ENCODE data around the gene PCP4L1.

The PCP4L1 gene

DNA sequence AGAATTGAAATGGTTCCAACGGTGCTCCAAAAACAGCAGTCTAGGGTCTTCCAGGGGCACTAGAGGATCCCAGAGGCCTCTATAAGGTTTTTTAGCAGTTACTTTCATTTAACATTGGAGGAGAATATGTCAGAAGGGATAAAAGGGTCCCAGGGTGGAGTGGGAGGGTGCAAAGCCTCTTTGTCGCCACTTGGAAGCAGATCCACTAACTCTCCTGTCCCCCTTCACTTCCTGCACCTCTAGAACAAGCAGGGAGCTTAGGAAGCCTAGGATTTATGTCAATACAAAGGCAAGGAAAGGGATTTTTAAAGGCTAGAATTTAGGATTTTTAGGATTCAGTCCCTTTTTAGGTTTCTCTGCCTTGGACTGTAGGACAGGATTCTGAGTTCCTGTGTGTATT is 8.3 kb downstream of the PCP4L1 start:
- no peak for DNase-seq
- Histone ChIP-seq H2BK120ac (ENCODE audit: low read depth, low read length) (no peak overlapping the region), H2AFZ (ENCODE audit: low read depth, low read length) (no peak overlapping the region), H3K27me3 (ENCODE audit: control insufficient read depth in 1 of 2, insufficient read depth in 1 of 2, low read length in 2 of 2) (peaks cover 3 to 31% of the 10 kb centered on the region in 2 experiments), H3K14ac (ENCODE audit: low read length in 2 of 2) (no peak overlapping the region), H3K4ac (ENCODE audit: low read depth in 1 of 2, low read length in 2 of 2) (no peak overlapping the region), H3K36me3 (ENCODE audit: control insufficient read depth in 1 of 2, insufficient read depth in 2 of 2, low read depth in 1 of 2, low read length in 2 of 2) (no peaks in the 10 kb centered on the region), H2BK12ac (ENCODE audit: low read length in 2 of 2) (no peak overlapping the region), H3K9me3 (ENCODE audit: control insufficient read depth, low read length) (no peaks in the 10 kb centered on the region), H3K23ac (ENCODE audit: low read length in 2 of 2) (no peak overlapping the region), H2AK5ac (ENCODE audit: low read length, severe bottlenecking) (no peak overlapping the region), H4K91ac (ENCODE audit: low read length) (no peak overlapping the region), H2BK15ac (ENCODE audit: low read depth, poor library complexity, severe bottlenecking) (no peak overlapping the region), H3K79me1 (replicated peaks; ENCODE audit: low read length, poor library complexity, severe bottlenecking) (no peaks in the 10 kb centered on the region), H2BK5ac (ENCODE audit: low read depth, low read length, poor library complexity, severe bottlenecking) (no peak overlapping the region), H3K27ac (ENCODE audit: low read length, poor library complexity, severe bottlenecking) (no peak overlapping the region), H3K18ac (ENCODE audit: low read depth in 1 of 2, low read length in 2 of 2) (no peak overlapping the region), H3K4me3 (ENCODE audit: insufficient read depth in 1 of 2, low read depth in 1 of 2, low read length in 2 of 2) (no peak overlapping the region), H3K9ac (ENCODE audit: low read length) (no peak overlapping the region), H3K4me2 (ENCODE audit: low read length, poor library complexity, severe bottlenecking) (no peak overlapping the region), H3K4me1 (ENCODE audit: control insufficient read depth, insufficient read depth, low read depth, low read length) (peaks cover 5% of the 10 kb centered on the region), H4K8ac (ENCODE audit: low read length) (no peak overlapping the region)
- WGBS: 72% methylated on average over 1 of the region's 2 CpGs

DNA sequence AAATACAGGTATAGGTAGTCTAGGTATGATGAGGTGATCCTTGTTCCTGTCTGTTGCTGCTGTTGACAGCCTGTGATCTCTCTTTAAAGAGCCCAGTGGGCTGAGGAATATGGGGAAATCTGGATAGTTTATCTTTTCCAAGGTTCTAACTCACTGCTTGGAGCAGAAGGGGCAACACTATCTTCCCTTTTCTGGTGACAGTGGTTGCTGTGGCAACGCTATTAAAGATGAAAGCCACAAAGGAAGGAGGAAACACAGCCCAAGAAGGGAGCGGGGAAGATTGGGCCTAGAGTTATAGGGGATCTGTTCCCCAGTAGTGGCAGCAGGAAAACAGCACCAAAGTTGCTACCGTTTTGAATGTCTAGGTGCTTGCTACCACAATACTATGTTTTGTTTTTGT is 8.8 kb downstream of the PCP4L1 start:
- H4K91ac ChIP-seq (ENCODE audit: low read length): no peak overlapping the region
- no peak overlapping the region for H3K23ac ChIP-seq (ENCODE audit: low read length in 2 of 2)
- no peak overlapping the region for H4K8ac ChIP-seq (ENCODE audit: low read length)
- H3K18ac ChIP-seq (ENCODE audit: low read depth in 1 of 2, low read length in 2 of 2): no peak overlapping the region
- no peak overlapping the region for H3K4me3 ChIP-seq (ENCODE audit: insufficient read depth in 1 of 2, low read depth in 1 of 2, low read length in 2 of 2)
- no peak overlapping the region for H2AFZ ChIP-seq (ENCODE audit: low read depth, low read length)
- H3K4me2 ChIP-seq (ENCODE audit: low read length, poor library complexity, severe bottlenecking): no peak overlapping the region
- DNase-seq: no peak
- no peak overlapping the region for H2BK12ac ChIP-seq (ENCODE audit: low read length in 2 of 2)
- peaks cover 3 to 30% of the 10 kb centered on the region in 2 experiments for H3K27me3 ChIP-seq (ENCODE audit: control insufficient read depth in 1 of 2, insufficient read depth in 1 of 2, low read length in 2 of 2)
- no peak overlapping the region for H2BK5ac ChIP-seq (ENCODE audit: low read depth, low read length, poor library complexity, severe bottlenecking)
- H3K27ac ChIP-seq (ENCODE audit: low read length, poor library complexity, severe bottlenecking): no peak overlapping the region
- H3K4me1 ChIP-seq (ENCODE audit: control insufficient read depth, insufficient read depth, low read depth, low read length): peaks cover 5% of the 10 kb centered on the region
- H3K9ac ChIP-seq (ENCODE audit: low read length): no peak overlapping the region
- no peak overlapping the region for H2BK120ac ChIP-seq (ENCODE audit: low read depth, low read length)
- H2BK15ac ChIP-seq (ENCODE audit: low read depth, poor library complexity, severe bottlenecking): no peak overlapping the region
- no peak overlapping the region for H3K4ac ChIP-seq (ENCODE audit: low read depth in 1 of 2, low read length in 2 of 2)
- 94% methylated on average over 3 of the region's 3 CpGs for WGBS
- no peaks in the 10 kb centered on the region for H3K79me1 ChIP-seq (replicated peaks; ENCODE audit: low read length, poor library complexity, severe bottlenecking)
- H3K9me3 ChIP-seq (ENCODE audit: control insufficient read depth, low read length): no peaks in the 10 kb centered on the region
- H2AK5ac ChIP-seq (ENCODE audit: low read length, severe bottlenecking): no peak overlapping the region
- no peaks in the 10 kb centered on the region for H3K36me3 ChIP-seq (ENCODE audit: control insufficient read depth in 1 of 2, insufficient read depth in 2 of 2, low read depth in 1 of 2, low read length in 2 of 2)
- H3K14ac ChIP-seq (ENCODE audit: low read length in 2 of 2): no peak overlapping the region

DNA sequence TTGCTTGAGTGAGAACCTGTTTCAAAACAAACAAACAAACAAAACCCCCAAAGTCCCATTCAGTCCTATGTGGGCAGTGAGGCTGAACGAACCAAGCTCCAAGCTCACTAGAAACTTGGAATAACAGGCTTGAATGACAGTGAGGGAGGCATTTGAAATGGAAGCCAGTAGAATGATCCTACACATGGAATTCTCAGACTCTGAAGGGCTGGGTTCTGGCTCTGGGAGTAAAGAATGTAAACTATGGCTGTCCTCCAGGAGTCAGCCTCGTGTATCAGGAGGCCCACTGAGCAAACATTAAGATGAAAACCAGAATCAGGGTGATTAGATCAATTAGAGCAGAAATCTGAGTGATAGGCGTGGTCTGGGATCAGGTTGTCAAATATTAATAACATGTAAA is 14.9 kb downstream of the PCP4L1 start:
- Histone ChIP-seq H3K4ac (ENCODE audit: low read depth in 1 of 2, low read length in 2 of 2) (no peak overlapping the region), H3K9me3 (ENCODE audit: control insufficient read depth, low read length) (no peaks in the 10 kb centered on the region), H3K4me1 (ENCODE audit: control insufficient read depth, insufficient read depth, low read depth, low read length) (no peaks in the 10 kb centered on the region), H2BK120ac (ENCODE audit: low read depth, low read length) (no peak overlapping the region), H2AK5ac (ENCODE audit: low read length, severe bottlenecking) (no peak overlapping the region), H4K91ac (ENCODE audit: low read length) (no peak overlapping the region), H3K27me3 (ENCODE audit: control insufficient read depth in 1 of 2, insufficient read depth in 1 of 2, low read length in 2 of 2) (peaks cover 17 to 43% of the 10 kb centered on the region in 2 experiments), H3K36me3 (ENCODE audit: control insufficient read depth in 1 of 2, insufficient read depth in 2 of 2, low read depth in 1 of 2, low read length in 2 of 2) (no peaks in the 10 kb centered on the region), H3K9ac (ENCODE audit: low read length) (no peak overlapping the region), H3K4me3 (ENCODE audit: insufficient read depth in 1 of 2, low read depth in 1 of 2, low read length in 2 of 2) (no peak overlapping the region), H3K4me2 (ENCODE audit: low read length, poor library complexity, severe bottlenecking) (no peak overlapping the region), H3K79me1 (replicated peaks; ENCODE audit: low read length, poor library complexity, severe bottlenecking) (no peaks in the 10 kb centered on the region), H2BK15ac (ENCODE audit: low read depth, poor library complexity, severe bottlenecking) (no peak overlapping the region), H3K23ac (ENCODE audit: low read length in 2 of 2) (no peak overlapping the region), H2AFZ (ENCODE audit: low read depth, low read length) (no peak overlapping the region), H2BK12ac (ENCODE audit: low read length in 2 of 2) (no peak overlapping the region), H3K18ac (ENCODE audit: low read depth in 1 of 2, low read length in 2 of 2) (no peak overlapping the region), H4K8ac (ENCODE audit: low read length) (no peak overlapping the region), H3K14ac (ENCODE audit: low read length in 2 of 2) (no peak overlapping the region), H3K27ac (ENCODE audit: low read length, poor library complexity, severe bottlenecking) (no peak overlapping the region), H2BK5ac (ENCODE audit: low read depth, low read length, poor library complexity, severe bottlenecking) (no peak overlapping the region)
- 55% methylated on average over 2 of the region's 3 CpGs for WGBS
- no peak for DNase-seq

DNA sequence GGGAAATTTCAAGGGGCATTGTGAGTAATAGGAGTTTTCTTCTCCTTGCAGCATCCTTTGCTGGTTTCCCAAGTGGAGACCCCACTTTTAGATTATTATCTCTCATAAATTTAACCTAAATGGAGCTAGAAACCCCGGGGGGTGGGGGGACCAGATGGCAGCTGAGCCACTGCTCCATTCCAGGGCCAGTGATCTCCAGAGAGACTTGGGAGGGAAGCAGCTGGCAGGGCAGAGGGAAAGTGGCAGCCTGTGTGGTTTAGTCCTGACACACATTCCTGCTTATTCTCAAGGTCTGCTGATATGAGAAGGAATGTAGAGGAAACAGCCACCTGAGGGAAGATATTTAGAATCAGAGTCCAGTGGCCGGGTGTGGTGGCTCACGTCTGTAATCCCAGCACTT is 16.3 kb downstream of the PCP4L1 start:
- Histone ChIP-seq H2BK120ac (ENCODE audit: low read depth, low read length) (no peak overlapping the region), H3K14ac (ENCODE audit: low read length in 2 of 2) (no peak overlapping the region), H3K4me3 (ENCODE audit: insufficient read depth in 1 of 2, low read depth in 1 of 2, low read length in 2 of 2) (no peak overlapping the region), H3K27me3 (ENCODE audit: control insufficient read depth in 1 of 2, insufficient read depth in 1 of 2, low read length in 2 of 2) (peaks cover 22 to 43% of the 10 kb centered on the region in 2 experiments), H3K4ac (ENCODE audit: low read depth in 1 of 2, low read length in 2 of 2) (no peak overlapping the region), H4K91ac (ENCODE audit: low read length) (no peak overlapping the region), H3K79me1 (replicated peaks; ENCODE audit: low read length, poor library complexity, severe bottlenecking) (no peaks in the 10 kb centered on the region), H3K4me1 (ENCODE audit: control insufficient read depth, insufficient read depth, low read depth, low read length) (no peaks in the 10 kb centered on the region), H3K9me3 (ENCODE audit: control insufficient read depth, low read length) (no peaks in the 10 kb centered on the region), H2AK5ac (ENCODE audit: low read length, severe bottlenecking) (no peak overlapping the region), H2BK12ac (ENCODE audit: low read length in 2 of 2) (no peak overlapping the region), H3K18ac (ENCODE audit: low read depth in 1 of 2, low read length in 2 of 2) (no peak overlapping the region), H3K4me2 (ENCODE audit: low read length, poor library complexity, severe bottlenecking) (no peak overlapping the region), H3K23ac (ENCODE audit: low read length in 2 of 2) (no peak overlapping the region), H2BK5ac (ENCODE audit: low read depth, low read length, poor library complexity, severe bottlenecking) (no peak overlapping the region), H3K36me3 (ENCODE audit: control insufficient read depth in 1 of 2, insufficient read depth in 2 of 2, low read depth in 1 of 2, low read length in 2 of 2) (no peaks in the 10 kb centered on the region), H4K8ac (ENCODE audit: low read length) (no peak overlapping the region), H3K9ac (ENCODE audit: low read length) (no peak overlapping the region), H3K27ac (ENCODE audit: low read length, poor library complexity, severe bottlenecking) (no peak overlapping the region), H2BK15ac (ENCODE audit: low read depth, poor library complexity, severe bottlenecking) (no peak overlapping the region), H2AFZ (ENCODE audit: low read depth, low read length) (no peak overlapping the region)
- no peak for DNase-seq
- WGBS: 95% methylated on average over 1 of the region's 3 CpGs

All from mesenchymal stem cell (in vitro differentiated cells and primary cell).